Spleen (tissue), 11 donors: ENCODE data around the gene TPD52L2. TPM values are rescaled to one million over a fixed set of nuclear protein-coding genes. Genes with fewer than 3 reads are reported as not detected.

Experiments
- DNase-seq: peaks from one replicate; pipeline ENCODE4 v3.0.0-alpha.2; 2020
- H3K27ac ChIP-seq, 8 donors: fragments of 200-600 bp; sonication (generic) in 7 of 8; 1 replicate in 4 of 8; 2 replicates in 4 of 8; pipeline versions ENCODE4 v1.5.0 to v1.8.0; 2016 to 2021; ENCODE audit warnings: inconsistent platforms in 4 of 8, mild to moderate bottlenecking in 4 of 8, moderate library complexity in 1 of 8
- H3K27me3 ChIP-seq, 7 donors: fragments of 200-600 bp; sonication (generic) in 6 of 7; replicated peaks in 1 of 7; 1 replicate in 4 of 7; 2 replicates in 3 of 7; pipeline versions ENCODE4 v1.5.0 to v1.8.0; 2016 to 2021; ENCODE audit warnings: inconsistent platforms in 3 of 7, mild to moderate bottlenecking in 1 of 7
- H3K36me3 ChIP-seq, 6 donors: fragments of 200-600 bp; sonication (generic) in 5 of 6; 1 replicate in 4 of 6; 2 replicates in 2 of 6; pipeline versions ENCODE4 v1.5.0 to v1.8.0; 2016 to 2021; ENCODE audit warnings: inconsistent platforms in 2 of 6
- H3K4me1 ChIP-seq, 6 donors: fragments of 200-600 bp; sonication (generic) in 5 of 6; 1 replicate in 3 of 6; 2 replicates in 3 of 6; pipeline versions ENCODE4 v1.5.0 to v1.8.0; 2016 to 2021; ENCODE audit warnings: inconsistent platforms in 3 of 6
- H3K4me3 ChIP-seq, 8 donors: fragments of 200-600 bp; sonication (generic) in 7 of 8; 1 replicate in 4 of 8; 2 replicates in 4 of 8; pipeline versions ENCODE4 v1.5.0 to v1.8.0; 2016 to 2021; ENCODE audit warnings: inconsistent platforms in 4 of 8, mild to moderate bottlenecking in 4 of 8, moderate library complexity in 2 of 8
- H3K9me3 ChIP-seq, 8 donors: fragments of 200-600 bp; sonication (generic) in 7 of 8; 1 replicate in 4 of 8; 2 replicates in 4 of 8; pipeline versions ENCODE4 v1.5.0 to v1.8.0; 2016 to 2021; ENCODE audit warnings: inconsistent platforms in 4 of 8
- POLR2A ChIP-seq, 3 donors: fragments of 450-650 bp; IDR thresholded peaks; one replicate each; pipeline ENCODE4 v1.5.1; 2017; ENCODE audit warnings: antibody characterized with exemption in 3 of 3, mild to moderate bottlenecking in 1 of 3
- POLR2AphosphoS5 ChIP-seq, 3 donors: sonication (generic); formaldehyde crosslinking; IDR thresholded peaks; one replicate each; pipeline ENCODE4 v1.5.1; 2017; ENCODE audit warnings: antibody characterized with exemption in 3 of 3
- whole genome bisulfite sequencing, 5 donors: extraction: QIAGEN DNeasy Blood & Tissue Kit in 3 of 5; methylation state at CpG; one replicate each; pipeline versions ENCODE4 v1.1.5 to v1.1.7; 2013 to 2018; 5-methylcytosine and 5-hydroxymethylcytosine counted together
- intact Hi-C: fragments of 100-400 bp; cut with DNase I; formaldehyde crosslinking; loops from one replicate; pipeline ENCODE4 v1.15.0; 2023; ENCODE audit warnings: low total_unique reads
- polyA plus RNA-seq, 3 donors: library from polyadenylated mRNA; stranded (reverse); fragments of 200-250 nt; gene quantifications; one replicate each; pipeline ENCODE4 v1.2.1, GENCODE V29; 2013
- total RNA-seq, 7 donors: library from RNA; depleted of rRNA in 3 of 7; stranded (reverse); fragments of >200 nt in 3 of 7; fragmentation: NEBNext Ultra II Directional in 4 of 7; extraction: Animal tissue kit (Norgen Biotek cat#: 25700) in 4 of 7; gene quantifications; one replicate each; pipeline versions ENCODE4 v1.1.0 to v1.2.1, GENCODE V29; 2016 to 2021
- TF ChIP-seq, protein P1 (sequence below), 11 experiments: fragments of 200-600 bp in 7 of 11; fragments of 450-650 bp in 4 of 11; sonication (generic) in 4 of 11; IDR thresholded peaks in 8 of 11; conservative IDR thresholded peaks in 3 of 11; 1 replicate in 7 of 11; 2 replicates in 4 of 11; pipeline versions ENCODE4 v1.4.0 to v1.8.0; 2016 to 2021; ENCODE audit warnings: antibody characterized with exemption in 11 of 11, inconsistent platforms in 4 of 11, mild to moderate bottlenecking in 1 of 11
- donor health status: healthy with polysubstance abuse.
- donor health status: DM: no; HTN: no; CAD: no; lungs with moderate emphysema.
- donor health status: DM: no; HTN: no; CAD: no.
- donor health status: Bipolar disorder and iron deficiency.
- donor health status: healthy.
- donor health status: DM: no; HTN: no; CAD: no.
- donor health status: DM: yes; HTN: yes; CAD: no.

Gene TPD52L2
- total and polyA plus RNA-seq, 10 donors: 60.2 to 102 (median 87.4) TPM

- Histone ChIP-seq H3K36me3 (peaks cover 2 to 100% (median 82%) of the 10 kb centered on the region in 6 donors), H3K4me3 (no peak overlapping the region), H3K9me3 (no peaks in the 10 kb centered on the region), H3K27ac (no peak overlapping the region), H3K27me3 (no peaks in the 10 kb centered on the region), H3K4me1 (peaks cover 0 to 29% (median 0%) of the 10 kb centered on the region in 6 donors)
- TF ChIP-seq POLR2AphosphoS5 (IDR thresholded peaks at IDR 0.05) (no peak), POLR2A (IDR thresholded peaks at IDR 0.05) (no peak)
- TF ChIP-seq, protein P1, sequence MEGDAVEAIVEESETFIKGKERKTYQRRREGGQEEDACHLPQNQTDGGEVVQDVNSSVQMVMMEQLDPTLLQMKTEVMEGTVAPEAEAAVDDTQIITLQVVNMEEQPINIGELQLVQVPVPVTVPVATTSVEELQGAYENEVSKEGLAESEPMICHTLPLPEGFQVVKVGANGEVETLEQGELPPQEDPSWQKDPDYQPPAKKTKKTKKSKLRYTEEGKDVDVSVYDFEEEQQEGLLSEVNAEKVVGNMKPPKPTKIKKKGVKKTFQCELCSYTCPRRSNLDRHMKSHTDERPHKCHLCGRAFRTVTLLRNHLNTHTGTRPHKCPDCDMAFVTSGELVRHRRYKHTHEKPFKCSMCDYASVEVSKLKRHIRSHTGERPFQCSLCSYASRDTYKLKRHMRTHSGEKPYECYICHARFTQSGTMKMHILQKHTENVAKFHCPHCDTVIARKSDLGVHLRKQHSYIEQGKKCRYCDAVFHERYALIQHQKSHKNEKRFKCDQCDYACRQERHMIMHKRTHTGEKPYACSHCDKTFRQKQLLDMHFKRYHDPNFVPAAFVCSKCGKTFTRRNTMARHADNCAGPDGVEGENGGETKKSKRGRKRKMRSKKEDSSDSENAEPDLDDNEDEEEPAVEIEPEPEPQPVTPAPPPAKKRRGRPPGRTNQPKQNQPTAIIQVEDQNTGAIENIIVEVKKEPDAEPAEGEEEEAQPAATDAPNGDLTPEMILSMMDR (IDR thresholded peaks at IDR 0.05 in 8 of 11, conservative IDR thresholded peaks at IDR 0.05 in 3 of 11): no peak
- 95 to 98% (median 96%) methylated on average over 12 to 14 of the region's 14 CpGs for WGBS, 5 donors
- intact Hi-C loops: no loop called here
- DNase-seq: no peak
Measured at GRCh38 chr20:63886054-63886419, 21.0 kb downstream of the TPD52L2 start.

DNA sequence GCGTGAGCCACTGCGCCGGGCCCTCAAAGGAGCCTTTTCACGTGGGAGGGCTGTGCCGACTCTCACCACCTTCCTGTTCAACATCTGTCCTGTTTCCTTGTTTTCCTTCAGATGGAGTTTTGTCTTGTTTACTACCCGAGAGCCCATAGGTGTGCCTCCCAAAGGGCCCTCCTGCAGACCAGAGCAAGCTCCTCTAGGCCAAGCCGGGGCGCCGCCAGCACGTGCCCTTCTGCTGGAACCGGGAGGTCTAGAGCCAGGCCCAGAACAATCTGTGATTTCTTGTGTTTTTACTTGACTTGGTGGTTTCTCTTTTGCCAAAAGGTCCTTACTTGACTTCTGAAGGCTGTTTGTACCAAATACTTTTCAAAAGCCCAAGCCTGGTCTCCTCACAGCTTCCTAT is 21.9 kb downstream of the TPD52L2 start:
- no peak for DNase-seq
- peaks cover 2 to 100% (median 82%) of the 10 kb centered on the region in 6 donors for H3K36me3 ChIP-seq
- no peak overlapping the region for H3K27ac ChIP-seq
- no peaks in the 10 kb centered on the region for H3K9me3 ChIP-seq
- intact Hi-C loops: no loop called here
- H3K4me3 ChIP-seq: no peak overlapping the region
- peaks cover 0 to 29% (median 0%) of the 10 kb centered on the region in 6 donors for H3K4me1 ChIP-seq
- H3K27me3 ChIP-seq: no peaks in the 10 kb centered on the region
- 93 to 99% (median 94%) methylated on average over 11 of the region's 11 CpGs for WGBS, 5 donors
- TF ChIP-seq, protein P1 (IDR thresholded peaks at IDR 0.05 in 8 of 11, conservative IDR thresholded peaks at IDR 0.05 in 3 of 11): no peak
- TF ChIP-seq POLR2AphosphoS5 (IDR thresholded peaks at IDR 0.05) (no peak), POLR2A (IDR thresholded peaks at IDR 0.05) (no peak)

- TF ChIP-seq, protein P1 (IDR thresholded peaks at IDR 0.05 in 8 of 11, conservative IDR thresholded peaks at IDR 0.05 in 3 of 11): no peak
- TF ChIP-seq POLR2AphosphoS5 (IDR thresholded peaks at IDR 0.05) (peak in 1 of 3 donors; percentile 46), POLR2A (IDR thresholded peaks at IDR 0.05) (no peak)
- WGBS, 5 donors: 73 to 90% (median 83%) methylated on average over 17 to 25 of the region's 25 CpGs
- intact Hi-C loops: no loop called here
- no peak for DNase-seq
- Histone ChIP-seq H3K9me3 (no peaks in the 10 kb centered on the region), H3K4me3 (no peak overlapping the region), H3K27me3 (no peaks in the 10 kb centered on the region), H3K4me1 (peaks cover 0 to 34% (median 8%) of the 10 kb centered on the region in 6 donors), H3K36me3 (peaks cover 2 to 89% (median 61%) of the 10 kb centered on the region in 6 donors), H3K27ac (peak overlapping the region in 4 of 8 donors; percentile 13 to 51 (median 38))
Measured at GRCh38 chr20:63889241-63890200, 24.5 kb downstream of the TPD52L2 start.

GRCh38 chr20:63890201-63890576 is 25.1 kb downstream of the TPD52L2 start:
- intact Hi-C loops: no loop called here
- H3K27me3 ChIP-seq: no peaks in the 10 kb centered on the region
- H3K27ac ChIP-seq: peak overlapping the region in 3 of 8 donors; percentile 30 to 51 (median 46)
- peaks cover 2 to 82% (median 54%) of the 10 kb centered on the region in 6 donors for H3K36me3 ChIP-seq
- no peaks in the 10 kb centered on the region for H3K9me3 ChIP-seq
- no peak overlapping the region for H3K4me3 ChIP-seq
- DNase-seq: no peak
- no peak for TF ChIP-seq POLR2AphosphoS5 (IDR thresholded peaks at IDR 0.05)
- TF ChIP-seq, protein P1 (IDR thresholded peaks at IDR 0.05 in 8 of 11, conservative IDR thresholded peaks at IDR 0.05 in 3 of 11): no peak
- H3K4me1 ChIP-seq: peaks cover 0 to 36% (median 10%) of the 10 kb centered on the region in 6 donors
- 66 to 89% (median 83%) methylated on average over 7 of the region's 7 CpGs for WGBS, 5 donors
